C4-2B (cell line): Measurements from ENCODE around the gene P2RY2.

Experiments
- ZFX ChIP-seq: fragments of 450-650 bp; IDR thresholded peaks from 2 replicates; pipeline ENCODE4 v1.6.1; 2017
- TF ChIP-seq, protein P1 (sequence below): fragments of 450-650 bp; conservative IDR thresholded peaks from 2 replicates; pipeline ENCODE4 v1.5.1; 2017; ENCODE audit warnings: mild to moderate bottlenecking

GRCh38 chr11:73239111-73239521 is 21.0 kb downstream of the P2RY2 start:
- TF ChIP-seq, protein P1, sequence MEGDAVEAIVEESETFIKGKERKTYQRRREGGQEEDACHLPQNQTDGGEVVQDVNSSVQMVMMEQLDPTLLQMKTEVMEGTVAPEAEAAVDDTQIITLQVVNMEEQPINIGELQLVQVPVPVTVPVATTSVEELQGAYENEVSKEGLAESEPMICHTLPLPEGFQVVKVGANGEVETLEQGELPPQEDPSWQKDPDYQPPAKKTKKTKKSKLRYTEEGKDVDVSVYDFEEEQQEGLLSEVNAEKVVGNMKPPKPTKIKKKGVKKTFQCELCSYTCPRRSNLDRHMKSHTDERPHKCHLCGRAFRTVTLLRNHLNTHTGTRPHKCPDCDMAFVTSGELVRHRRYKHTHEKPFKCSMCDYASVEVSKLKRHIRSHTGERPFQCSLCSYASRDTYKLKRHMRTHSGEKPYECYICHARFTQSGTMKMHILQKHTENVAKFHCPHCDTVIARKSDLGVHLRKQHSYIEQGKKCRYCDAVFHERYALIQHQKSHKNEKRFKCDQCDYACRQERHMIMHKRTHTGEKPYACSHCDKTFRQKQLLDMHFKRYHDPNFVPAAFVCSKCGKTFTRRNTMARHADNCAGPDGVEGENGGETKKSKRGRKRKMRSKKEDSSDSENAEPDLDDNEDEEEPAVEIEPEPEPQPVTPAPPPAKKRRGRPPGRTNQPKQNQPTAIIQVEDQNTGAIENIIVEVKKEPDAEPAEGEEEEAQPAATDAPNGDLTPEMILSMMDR: no peak
- no peak for TF ChIP-seq ZFX
